ENCODE measurements around the gene SLC35A5.

SLC35A5 gene

GRCh38 chr3:112569265-112569664, 7.4 kb downstream of the SLC35A5 start:
- DNase-seq, result no peak

- DNase-seq, result no peak
These were observed 10.9 kb downstream of the SLC35A5 start for GRCh38 chr3:112572701-112573100.

GRCh38 chr3:112579232-112579631, 17.4 kb downstream of the SLC35A5 start:
- DNase-seq, result no peak

GRCh38 chr3:112579697-112580096, 17.9 kb downstream of the SLC35A5 start:
- no peak for DNase-seq

GRCh38 chr3:112582244-112582874, 20.5 kb downstream of the SLC35A5 start:
- DNase-seq, result peak in 8 of 56 donors; percentile 0 to 16 (median 6)

- no peak for DNase-seq
These were observed 21.3 kb downstream of the SLC35A5 start for GRCh38 chr3:112583105-112583504.

GRCh38 chr3:112585782-112586181, 23.9 kb downstream of the SLC35A5 start:
- DNase-seq, result no peak

- no peak for DNase-seq
These were observed 25.5 kb downstream of the SLC35A5 start for GRCh38 chr3:112587336-112587735.

GRCh38 chr3:112593258-112593657, 31.4 kb downstream of the SLC35A5 start:
- no peak for DNase-seq

- DNase-seq, result no peak
These were observed 33.0 kb downstream of the SLC35A5 start for GRCh38 chr3:112594856-112595255.

- peak in 1 of 56 donors; percentile 18 for DNase-seq
These were observed 36.1 kb downstream of the SLC35A5 start for GRCh38 chr3:112597945-112598344.

- DNase-seq, result no peak
These were observed 36.9 kb downstream of the SLC35A5 start for GRCh38 chr3:112598731-112599130.

- no peak for DNase-seq
These were observed 40.5 kb downstream of the SLC35A5 start for GRCh38 chr3:112602217-112602838.

GRCh38 chr3:112604536-112604935, 42.7 kb downstream of the SLC35A5 start:
- no peak for DNase-seq

- DNase-seq, result peak in 15 of 56 donors; percentile 3 to 59 (median 23)
These were observed 43.4 kb downstream of the SLC35A5 start for GRCh38 chr3:112605285-112605684.

GRCh38 chr3:112606098-112606497, 44.3 kb downstream of the SLC35A5 start:
- DNase-seq, result no peak

- DNase-seq, result no peak
These were observed 46.0 kb downstream of the SLC35A5 start for GRCh38 chr3:112607863-112608262.

- no peak for DNase-seq
These were observed 48.3 kb downstream of the SLC35A5 start for GRCh38 chr3:112610121-112610520.

- DNase-seq, result no peak
These were observed 50.1 kb downstream of the SLC35A5 start for GRCh38 chr3:112611752-112612515.

- DNase-seq, result peak in 1 of 56 donors; percentile 16
These were observed 54.3 kb downstream of the SLC35A5 start for GRCh38 chr3:112615989-112616731.

- no peak for DNase-seq
These were observed 55.4 kb downstream of the SLC35A5 start for GRCh38 chr3:112617285-112617684.

GRCh38 chr3:112619295-112619694, 57.5 kb downstream of the SLC35A5 start:
- DNase-seq, result no peak

Data from nucleus accumbens (tissue), 56 donors.